Measurements from ENCODE around the gene MAN2B1.
"Not testable (repeated sequence)": the region's sequence is repeated elsewhere in the genome, so short reads cannot be mapped to it uniquely, and the experiment has no call there.

MAN2B1 gene

DNA sequence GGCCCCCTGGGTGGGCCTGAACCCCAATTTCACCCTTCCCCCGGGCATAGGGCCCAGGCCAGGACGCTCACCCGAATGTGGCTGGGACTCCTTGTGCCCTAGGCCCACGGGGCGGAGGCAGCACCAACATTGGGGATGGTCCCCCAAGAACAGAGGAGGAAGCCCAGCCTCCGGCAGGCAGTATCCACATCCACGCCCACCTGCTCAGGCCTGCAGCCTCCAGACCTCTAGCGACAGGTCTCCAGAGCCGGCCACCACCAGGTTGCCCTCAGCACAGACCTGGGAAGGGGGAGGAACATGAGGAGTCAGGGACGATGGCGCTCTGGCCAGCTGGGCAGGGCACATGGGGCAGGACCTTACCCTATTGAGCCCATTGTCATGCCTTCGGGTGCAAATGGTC is 22.5 kb upstream of the MAN2B1 start:
- no peak for DNase-seq (ENCODE audit: low read depth in 2 of 2)

DNA sequence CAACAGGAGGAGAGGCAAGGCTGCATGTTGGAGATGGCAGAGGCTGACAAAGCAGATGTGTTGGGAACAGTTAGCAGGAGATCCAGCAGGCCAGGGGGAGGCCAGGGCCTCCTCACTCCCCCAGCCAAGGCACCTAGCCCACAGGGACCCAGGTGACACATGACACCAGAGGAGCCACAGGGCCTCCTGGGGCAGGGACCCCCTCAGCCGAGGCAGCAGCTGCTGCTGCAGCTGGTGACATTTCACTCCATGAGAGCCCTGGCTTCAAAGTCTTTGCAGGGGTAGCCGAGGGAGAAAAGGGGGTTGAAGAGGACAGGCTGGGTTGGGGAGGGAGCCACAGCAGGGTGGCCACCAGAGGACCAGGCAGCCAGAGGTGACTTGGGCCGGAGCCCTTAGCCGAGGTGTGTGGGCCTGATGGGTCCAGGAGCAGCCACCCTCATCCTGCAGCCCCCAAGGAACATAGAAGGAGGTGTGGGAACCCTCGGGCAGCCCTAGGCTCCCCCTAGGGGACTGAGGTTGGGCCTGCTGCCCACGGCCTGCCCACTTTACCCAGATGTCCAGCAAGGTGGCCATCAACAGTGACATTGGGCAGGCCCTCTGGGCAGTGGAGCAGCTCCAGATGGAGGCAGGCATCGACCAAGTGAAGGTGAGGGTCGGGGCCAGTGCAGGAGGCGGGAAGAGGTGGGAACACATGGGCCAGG is 21.1 kb upstream of the MAN2B1 start, which contains the start of gene GNG14:
Gene GNG14 (plus strand): TSS at position 503 of the 701 bp plus-strand sequence. CDS start 51 bp downstream, at position 554.
- DNase-seq (ENCODE audit: low read depth in 2 of 2), result no peak

DNA sequence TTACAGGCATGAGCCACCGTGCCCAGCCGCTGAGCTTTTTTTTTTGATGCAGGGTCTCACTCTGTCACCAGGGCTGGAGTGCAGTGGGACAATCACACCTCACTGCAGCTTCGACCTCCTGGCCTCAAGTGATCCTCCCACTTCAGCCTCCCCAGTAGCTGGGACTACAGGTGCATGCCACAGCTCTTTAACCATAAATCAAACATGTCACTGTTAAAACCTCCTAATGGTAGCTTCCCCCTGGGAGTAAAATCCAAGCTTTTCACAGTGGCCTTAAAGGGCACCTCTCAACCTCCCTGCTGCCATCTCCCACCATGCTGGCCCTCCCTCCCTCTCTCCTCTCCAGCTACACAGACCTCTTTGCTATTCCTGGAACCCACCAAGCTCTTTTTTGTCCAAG is 19.3 kb upstream of the MAN2B1 start:
- DNase-seq (ENCODE audit: low read depth in 2 of 2), result no peak

DNA sequence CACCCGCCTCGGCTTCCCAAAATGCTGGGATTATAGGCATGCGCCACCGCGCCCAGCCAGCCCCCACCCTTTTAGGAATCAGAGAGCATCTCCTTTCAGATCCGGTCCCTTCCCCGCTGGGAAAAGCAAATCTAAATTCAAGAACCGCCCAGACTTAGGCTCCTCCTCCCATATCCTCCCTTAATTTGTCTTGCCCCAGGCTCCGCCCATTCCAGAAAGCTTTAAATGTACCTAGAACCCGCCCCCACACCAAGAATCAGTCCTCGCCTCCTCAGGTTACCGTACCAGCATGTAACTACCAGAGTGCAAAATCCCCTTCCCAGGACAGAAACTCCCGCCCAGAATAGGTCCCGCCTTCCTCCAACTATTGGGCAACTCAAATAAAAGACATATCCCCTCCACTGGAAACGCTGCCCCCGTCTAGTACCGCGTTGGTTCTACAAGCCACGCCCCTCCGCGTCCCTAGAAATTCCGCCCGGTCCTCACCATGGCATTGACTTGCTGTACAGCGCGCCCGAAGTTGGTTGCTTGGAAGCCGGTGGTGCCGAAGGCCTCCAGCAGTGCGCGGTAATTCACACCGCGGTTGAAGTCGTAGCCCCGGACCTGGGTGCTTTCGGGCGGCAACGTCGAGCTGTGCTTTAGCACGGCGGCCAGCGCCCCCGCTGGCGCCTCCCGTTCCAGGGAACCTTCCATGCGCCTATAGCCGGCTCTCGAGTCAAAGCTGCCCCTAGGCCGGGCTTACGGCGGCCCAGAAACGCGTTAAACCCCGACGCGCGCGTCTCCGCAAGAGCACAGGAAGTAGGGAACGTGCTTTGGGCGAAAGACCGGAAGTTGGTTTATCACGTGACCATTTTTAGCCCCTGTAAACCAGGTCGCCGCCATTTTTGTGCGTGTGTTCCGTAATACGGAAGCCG is 14.8 kb upstream of the MAN2B1 start, which contains the start of gene DHPS:
Gene DHPS (minus strand): TSS at position 807 of the 914 bp plus-strand sequence. CDS start 114 bp downstream, at position 693.
- DNase-seq (ENCODE audit: low read depth in 2 of 2), result peak; percentile 79 to 86

DNA sequence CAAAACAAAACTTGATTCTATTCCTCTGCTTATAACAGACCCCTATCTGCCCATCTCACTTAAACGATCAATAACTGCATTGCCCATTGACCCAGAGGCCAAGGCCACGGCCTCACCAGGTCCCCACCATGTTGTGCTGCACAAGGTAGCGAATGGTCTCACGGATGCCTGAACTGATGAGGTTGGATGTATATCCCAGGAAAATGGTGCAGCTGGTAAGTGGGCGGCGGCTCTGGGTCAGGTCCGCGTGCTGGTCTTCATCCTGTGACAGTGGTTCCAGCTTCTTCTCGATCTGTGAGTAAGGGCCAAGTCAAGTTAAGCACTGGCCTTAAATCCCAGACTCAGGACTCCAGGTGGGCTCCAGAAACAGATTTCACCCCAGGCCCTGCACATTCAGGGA is 13.5 kb upstream of the MAN2B1 start:
- DNase-seq (ENCODE audit: low read depth in 2 of 2), result no peak

DNA sequence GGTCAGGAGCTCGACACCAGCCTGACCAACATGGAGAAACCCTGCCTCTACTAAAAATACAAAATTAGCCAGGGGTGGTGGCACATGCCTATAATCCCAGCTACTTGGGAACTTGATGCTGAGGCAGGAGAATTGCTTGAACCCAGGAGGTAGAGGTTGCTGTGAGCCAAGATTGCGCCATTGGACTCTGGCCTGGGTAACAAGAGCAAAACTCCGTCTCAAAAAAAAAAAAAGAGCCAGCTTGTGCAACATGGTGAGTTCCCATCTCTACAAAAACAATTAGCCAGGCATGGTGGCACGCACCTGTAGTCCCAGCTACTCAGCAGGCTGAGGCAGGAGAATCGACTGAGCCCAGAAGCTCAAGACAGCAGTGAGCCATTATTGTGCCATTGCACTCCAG is 11.5 kb upstream of the MAN2B1 start:
- DNase-seq (ENCODE audit: low read depth in 2 of 2), result not testable (repeated sequence)

DNA sequence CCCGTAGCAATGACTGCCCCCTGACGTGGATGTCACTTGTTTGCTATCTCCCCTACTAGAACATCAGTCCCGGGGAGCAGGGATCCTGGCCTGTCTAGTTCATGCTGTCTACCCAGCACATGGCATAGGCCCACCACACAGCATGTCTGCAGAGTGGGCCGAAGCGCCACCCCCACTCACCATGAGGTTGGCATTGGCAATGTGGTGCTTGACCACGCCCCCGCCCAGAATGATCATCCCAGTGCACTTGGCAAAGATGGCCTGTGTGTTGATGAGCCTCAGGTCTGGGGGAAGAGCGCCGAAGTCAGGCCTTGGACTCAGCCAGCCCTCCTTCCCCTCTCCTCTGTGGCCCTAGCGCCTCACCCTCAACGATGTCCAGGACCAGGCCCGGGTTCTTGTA is 10.4 kb upstream of the MAN2B1 start:
- no peak for DNase-seq (ENCODE audit: low read depth in 2 of 2)

DNA sequence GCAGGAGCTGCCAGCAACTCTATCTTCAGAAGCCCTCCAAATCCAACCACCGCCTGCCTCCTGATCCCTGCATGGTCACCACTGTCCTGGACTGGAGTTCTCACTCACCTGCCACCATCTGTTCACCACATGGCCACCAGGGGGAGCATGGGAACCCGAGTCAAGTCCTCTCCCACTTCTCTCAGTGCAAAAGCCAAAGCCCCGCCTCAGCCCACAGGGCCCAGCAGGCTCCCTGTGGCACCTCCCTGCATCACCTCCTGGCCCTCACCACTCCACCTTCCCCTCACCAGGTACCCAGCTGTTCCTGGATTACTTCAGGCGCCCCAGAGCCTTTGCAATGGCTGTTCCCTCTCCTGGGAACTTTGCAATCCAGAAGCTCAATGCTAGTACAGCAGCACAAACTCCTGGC is 9.8 kb upstream of the MAN2B1 start:
- DNase-seq (ENCODE audit: low read depth in 2 of 2), result peak; percentile 70 to 71

DNA sequence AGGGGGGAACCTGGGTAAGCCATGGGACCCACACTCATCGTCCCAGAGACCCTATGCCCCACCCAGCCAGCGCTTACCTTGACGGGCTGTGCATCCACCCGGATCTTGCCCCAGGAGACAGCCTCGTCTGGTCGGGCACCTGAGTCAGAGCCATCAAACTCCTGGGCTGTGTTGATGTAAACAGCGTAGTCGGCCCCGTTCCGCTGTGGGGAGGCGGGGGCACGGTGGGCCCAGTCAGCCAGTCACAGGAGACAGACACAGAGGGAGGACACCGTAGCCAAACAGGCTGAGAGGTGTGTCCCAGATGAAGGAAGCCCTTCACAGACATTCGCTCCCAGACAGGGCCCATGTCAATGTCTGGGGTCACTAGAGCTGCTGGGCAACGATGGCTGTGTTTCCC is 9.4 kb upstream of the MAN2B1 start:
- no peak for DNase-seq (ENCODE audit: low read depth in 2 of 2)

DNA sequence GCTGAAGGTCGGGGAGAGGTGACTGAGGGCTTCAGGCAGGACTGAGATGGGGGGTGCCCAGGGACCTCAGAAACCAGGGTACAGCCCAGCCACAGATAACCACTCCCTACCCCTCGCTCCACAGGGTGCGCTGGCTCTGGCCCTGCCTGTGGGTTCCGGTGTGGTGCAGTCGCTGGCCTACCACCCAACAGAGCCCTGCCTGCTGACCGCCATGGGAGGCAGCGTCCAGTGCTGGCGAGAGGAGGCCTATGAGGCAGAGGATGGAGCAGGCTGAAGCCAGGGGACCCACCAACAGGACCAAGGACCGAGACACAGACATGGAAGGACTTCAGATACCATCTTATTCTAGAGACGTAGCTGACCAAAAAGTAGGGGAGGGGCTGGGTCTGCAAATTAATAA is 8.9 kb upstream of the MAN2B1 start:
- DNase-seq (ENCODE audit: low read depth in 2 of 2), result no peak

DNA sequence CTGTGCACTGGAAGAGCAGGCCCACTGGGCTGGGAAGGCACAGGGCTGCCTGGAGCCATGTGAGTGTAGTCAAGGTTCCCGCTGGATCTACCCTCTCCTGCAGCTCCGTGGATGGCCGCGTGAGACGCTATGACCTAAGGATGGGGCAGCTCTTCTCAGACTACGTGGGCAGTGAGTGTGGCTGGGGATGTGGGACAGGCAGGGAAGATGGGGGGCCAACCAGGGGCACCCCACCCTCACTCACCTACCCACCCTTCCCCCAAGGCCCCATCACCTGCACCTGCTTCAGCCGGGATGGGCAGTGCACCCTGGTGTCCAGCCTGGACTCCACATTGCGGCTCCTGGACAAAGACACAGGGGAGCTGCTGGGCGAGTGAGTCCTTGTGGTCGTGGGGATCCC is 6.2 kb upstream of the MAN2B1 start:
- no peak for DNase-seq (ENCODE audit: low read depth in 2 of 2)

DNA sequence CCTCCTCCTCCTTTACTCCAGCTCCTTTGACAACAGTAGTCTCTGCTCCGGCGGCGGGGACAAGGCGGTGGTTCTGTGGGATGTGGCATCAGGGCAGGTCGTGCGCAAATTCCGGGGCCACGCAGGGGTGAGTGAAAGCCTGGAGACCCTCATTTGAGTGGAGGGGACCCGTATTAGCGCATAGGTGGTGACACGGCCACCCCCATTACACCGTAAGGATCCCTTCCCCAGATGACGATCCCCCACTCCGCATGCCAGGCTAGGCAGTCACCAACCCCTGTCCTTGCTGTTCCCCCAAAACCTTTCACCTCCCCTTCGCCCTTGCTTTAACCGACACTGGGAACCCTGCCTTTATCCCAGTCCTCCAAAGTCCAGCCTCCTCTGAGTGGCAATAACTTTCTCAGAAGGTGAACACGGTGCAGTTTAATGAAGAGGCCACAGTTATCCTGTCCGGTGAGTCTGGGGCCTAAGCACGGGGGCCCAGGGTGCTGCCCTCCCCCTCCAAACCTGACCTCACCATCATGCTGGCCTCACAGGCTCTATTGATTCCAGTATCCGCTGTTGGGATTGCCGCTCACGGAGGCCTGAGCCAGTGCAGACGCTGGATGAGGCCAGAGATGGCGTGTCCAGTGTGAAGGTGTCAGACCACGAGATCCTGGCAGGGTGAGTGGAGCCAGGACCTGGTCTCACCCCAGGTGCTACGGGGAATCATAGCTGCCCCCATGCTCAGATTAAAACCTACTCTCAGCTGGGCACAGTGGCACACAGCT is 3.8 kb upstream of the MAN2B1 start:
- no peak for DNase-seq (ENCODE audit: low read depth in 2 of 2)

DNA sequence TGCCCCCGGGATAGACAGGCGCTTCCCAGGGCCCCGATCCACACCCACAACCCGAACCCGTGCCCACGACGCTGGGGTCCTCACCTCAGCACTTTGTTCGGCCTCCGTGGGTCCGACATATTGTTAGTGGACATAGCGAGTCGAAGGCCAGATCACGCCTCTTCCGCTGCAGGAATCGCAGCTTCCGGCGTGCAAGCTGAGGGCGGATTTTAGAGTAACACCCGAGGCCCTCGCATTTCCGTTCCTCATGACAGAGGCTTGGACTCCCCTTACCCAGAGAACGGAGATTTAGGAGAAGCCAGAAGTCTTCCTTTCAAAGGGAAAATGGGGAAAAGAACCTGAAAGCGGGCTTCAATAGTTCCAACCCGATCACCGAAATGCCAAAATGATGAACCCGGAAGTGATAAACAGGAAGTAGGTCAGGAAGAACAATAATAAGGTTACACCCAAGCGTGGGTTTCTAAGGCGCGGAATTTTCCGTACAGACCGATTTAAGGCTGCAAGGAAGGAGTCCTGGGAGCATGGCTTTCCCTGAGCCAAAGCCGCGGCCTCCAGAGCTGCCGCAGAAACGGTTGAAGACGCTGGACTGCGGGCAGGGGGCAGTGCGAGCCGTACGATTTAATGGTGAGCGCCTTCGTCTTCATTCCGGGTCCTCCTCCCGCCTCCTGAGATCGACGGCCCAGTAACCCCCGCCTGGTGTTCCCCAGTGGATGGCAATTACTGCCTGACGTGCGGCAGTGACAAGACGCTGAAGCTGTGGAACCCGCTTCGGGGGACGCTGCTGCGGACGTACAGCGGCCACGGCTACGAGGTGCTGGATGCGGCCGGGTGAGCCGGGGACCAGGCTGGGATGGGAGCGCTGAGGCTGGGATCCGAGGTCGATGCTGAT is 3.0 kb upstream of the MAN2B1 start:
- peak; percentile 52 to 54 for DNase-seq (ENCODE audit: low read depth in 2 of 2)

DNA sequence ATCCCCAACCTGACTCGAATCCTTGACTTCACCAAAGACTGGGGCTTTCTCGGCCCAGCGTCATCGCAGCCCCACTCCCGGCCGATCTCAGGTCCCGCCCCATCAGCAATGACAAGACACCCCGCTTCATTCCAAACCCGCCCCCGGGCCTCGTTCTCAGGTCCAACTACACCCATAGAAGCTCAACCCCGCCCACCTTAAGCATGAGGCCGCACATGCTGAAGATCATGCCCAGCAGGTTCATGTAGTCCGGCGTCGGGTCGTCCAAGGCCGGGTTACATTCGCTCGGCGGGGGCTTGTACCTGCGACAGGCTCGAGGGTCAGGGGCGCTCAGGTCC is 2.4 kb upstream of the MAN2B1 start:
- DNase-seq (ENCODE audit: low read depth in 2 of 2), result peak; percentile 38 to 53

DNA sequence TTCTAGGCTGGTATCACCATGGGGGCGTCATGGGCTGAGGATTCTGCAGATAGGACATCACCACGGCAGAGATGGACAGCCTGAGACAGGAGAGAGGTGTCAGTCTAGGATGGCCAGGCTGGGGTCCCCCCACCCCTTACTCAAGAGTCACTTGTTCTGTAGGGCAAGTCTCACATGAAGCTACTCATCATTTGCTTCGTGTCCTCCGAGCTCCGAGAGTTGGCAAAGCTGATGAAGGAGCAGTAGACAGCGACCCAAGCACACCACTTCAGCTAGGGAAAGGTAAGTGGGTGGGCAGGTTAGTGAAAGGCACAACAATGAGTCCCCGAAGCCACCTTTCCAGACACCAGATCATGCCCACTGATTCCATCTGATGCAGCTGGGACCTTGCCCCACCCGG is 1.8 kb upstream of the MAN2B1 start:
- no peak for DNase-seq (ENCODE audit: low read depth in 2 of 2)

DNA sequence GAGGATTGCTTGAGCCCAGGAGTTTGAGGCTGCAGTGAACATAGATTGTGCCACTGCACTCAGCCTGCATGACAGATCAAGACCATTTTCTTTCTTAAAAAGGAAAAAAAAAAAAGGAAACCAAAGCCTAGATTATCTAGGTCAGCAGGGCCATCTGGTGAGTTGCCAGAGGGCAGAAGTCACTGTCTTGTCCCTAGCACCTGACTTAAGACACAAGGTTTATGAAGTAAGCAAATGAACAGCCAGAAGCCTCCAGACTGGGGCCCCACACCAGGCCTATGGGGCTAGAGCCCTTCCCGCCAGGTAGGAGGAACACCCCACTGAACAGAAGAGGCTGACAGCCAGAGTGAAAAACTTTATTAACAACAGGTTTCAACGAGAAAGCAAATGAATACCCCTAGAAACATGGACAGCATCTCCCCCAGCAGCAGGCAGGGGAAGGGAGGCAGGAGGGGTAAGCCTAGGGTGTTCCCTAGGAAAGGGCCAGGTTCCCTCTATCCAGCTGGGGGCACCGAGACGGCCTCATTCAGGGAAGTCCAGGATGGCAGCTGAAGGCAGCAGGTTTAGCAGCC is 1.3 kb upstream of the MAN2B1 start:
- no peak for DNase-seq (ENCODE audit: low read depth in 2 of 2)

DNA sequence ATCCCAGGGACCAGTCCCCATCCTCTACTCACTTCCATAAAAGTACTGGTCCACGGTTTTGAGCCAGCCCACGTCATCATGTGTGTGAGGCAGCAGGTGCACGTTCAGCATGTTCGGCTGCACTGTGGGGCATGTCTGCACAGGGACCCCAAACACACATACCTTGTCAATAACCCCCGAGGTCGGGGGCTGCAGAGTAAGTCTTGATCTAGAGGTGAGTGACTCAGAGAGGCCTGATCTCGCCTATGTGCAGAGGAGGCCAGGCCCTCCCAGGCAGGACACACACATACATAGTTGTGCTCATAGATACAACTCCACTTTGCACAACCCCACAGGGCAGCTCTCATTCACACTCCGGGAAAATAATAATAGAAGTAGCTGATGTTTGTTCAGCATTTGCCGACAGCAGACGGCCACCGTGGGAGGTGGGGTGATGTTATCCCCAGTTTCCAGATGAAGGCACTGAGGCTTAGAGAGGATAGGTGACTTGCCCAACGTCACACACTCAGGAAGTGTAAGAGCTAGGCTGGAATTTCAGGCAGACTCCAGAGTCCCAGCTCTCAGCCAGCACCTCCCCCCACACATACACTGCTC is 774 bp downstream of the MAN2B1 start:
- DNase-seq (ENCODE audit: low read depth in 2 of 2), result no peak

DNA sequence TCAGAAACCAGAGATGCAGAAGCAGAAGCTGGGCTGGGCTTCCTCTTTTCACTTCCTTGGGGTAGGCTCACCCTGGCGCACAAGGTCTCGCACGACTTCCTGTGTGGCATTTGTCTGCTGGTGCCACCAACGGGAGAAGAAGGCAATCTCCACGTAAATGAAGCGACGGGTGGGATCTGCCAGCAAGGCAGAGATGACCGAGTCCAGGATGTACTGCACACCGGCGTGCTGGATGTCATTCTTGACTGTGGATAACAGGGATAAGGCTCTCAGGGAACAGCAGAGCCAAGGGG is 1.3 kb downstream of the MAN2B1 start:
- no peak for DNase-seq (ENCODE audit: low read depth in 2 of 2)

DNA sequence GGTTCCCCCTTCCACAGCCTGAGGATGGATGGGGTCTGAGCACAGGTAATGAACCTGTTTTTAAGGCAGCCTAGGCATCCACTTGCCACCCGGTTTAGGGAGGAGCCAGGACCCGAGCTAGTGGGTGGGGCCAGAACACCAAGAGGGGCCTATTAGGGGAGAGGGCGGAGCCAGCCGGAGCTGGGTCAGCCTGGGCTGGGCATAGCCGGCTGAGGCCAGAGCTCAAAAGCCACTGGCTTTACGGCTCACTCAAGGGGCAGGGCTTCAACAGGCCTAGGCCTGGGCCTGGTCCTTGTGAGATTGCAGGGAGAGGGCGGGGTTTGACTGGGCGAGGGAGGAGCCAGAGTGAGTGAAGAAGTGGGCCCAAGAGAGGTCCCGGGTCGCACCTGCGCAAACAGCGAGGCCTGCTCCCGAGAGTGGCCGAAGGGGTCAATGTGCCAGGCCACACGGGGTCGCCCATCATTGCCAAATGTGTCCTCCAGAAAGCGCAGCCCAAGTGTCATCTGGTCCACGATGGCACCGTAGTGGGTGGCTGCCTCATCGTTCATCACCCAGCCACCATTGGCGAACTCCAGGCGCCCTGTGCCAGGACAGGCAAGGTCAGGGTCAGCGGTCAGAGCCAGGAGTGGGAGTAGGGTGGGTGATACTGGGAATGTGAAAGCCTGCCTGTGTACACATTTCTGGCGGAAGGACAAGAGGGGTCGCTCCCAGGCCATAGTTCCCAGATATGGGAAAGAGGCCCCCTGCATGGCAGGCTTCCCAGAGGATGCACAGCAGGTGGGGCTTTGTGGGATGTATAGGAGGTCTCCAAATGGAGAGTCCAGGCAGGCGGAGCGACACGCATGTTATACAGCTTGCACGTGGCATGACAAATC is 1.9 kb downstream of the MAN2B1 start:
- no peak for DNase-seq (ENCODE audit: low read depth in 2 of 2)

DNA sequence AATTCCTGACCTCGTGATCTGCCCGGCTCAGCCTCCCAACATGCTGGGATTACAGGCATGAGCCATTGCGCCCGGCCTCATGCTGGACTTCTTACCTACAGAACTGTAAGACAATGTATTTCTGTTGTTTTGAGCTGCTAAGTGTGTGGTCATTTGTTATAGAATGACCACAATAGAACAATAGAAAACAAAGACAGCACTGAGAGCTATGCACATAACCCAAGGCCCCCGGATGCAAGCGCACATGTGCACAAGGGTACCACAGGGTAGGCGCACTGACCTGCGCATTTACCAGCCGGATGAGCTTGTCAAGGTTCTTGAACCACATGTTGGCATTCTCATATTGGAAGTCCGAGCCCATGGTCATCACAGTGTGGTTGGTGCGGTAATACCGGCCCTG is 5.6 kb downstream of the MAN2B1 start:
- DNase-seq (ENCODE audit: low read depth in 2 of 2), result no peak
